Measurements from ENCODE around the gene HMBS.
A peak's percentile ranks its signal among the peaks of the same experiment; 100 is the strongest.

The HMBS gene

GRCh38 chr11:119067371-119068222 lies 17.1 kb upstream of the HMBS start, which contains the start of gene VPS11:
VPS11 (plus strand) TSS chr11:119067818; CDS start chr11:119067824, 6 bp downstream.
- DNase-seq (ENCODE audit: low read depth in 2 of 2): peak; percentile 96 to 99

GRCh38 chr11:119077839-119078238 lies 6.8 kb upstream of the HMBS start:
- no peak for DNase-seq (ENCODE audit: low read depth in 2 of 2)

- DNase-seq (ENCODE audit: low read depth in 2 of 2): no peak
Observed at GRCh38 chr11:119078675-119079420, 5.8 kb upstream of the HMBS start.

- no peak for DNase-seq (ENCODE audit: low read depth in 2 of 2)
Observed at GRCh38 chr11:119081682-119082260, 2.9 kb upstream of the HMBS start.

- peak in 1 of 2 donors; percentile 50 for DNase-seq (ENCODE audit: low read depth in 2 of 2)
Observed at GRCh38 chr11:119085437-119085847, 761 bp downstream of the HMBS start.

GRCh38 chr11:119087123-119087522 lies 2.4 kb downstream of the HMBS start:
- DNase-seq (ENCODE audit: low read depth in 2 of 2): no peak

- no peak for DNase-seq (ENCODE audit: low read depth in 2 of 2)
Observed at GRCh38 chr11:119087747-119088241, 3.1 kb downstream of the HMBS start.

GRCh38 chr11:119088406-119088805 lies 3.7 kb downstream of the HMBS start:
- no peak for DNase-seq (ENCODE audit: low read depth in 2 of 2)

GRCh38 chr11:119089319-119089718 lies 4.6 kb downstream of the HMBS start:
- DNase-seq (ENCODE audit: low read depth in 2 of 2): no peak

GRCh38 chr11:119091178-119091577 lies 6.5 kb downstream of the HMBS start:
- DNase-seq (ENCODE audit: low read depth in 2 of 2): no peak

- DNase-seq (ENCODE audit: low read depth in 2 of 2): no peak
Observed at GRCh38 chr11:119091966-119092879, 7.5 kb downstream of the HMBS start.

- DNase-seq (ENCODE audit: low read depth in 2 of 2): no peak
Observed at GRCh38 chr11:119092880-119093842, 8.5 kb downstream of the HMBS start.

- DNase-seq (ENCODE audit: low read depth in 2 of 2): peak in 1 of 2 donors; percentile 54
Observed at GRCh38 chr11:119093942-119094815, 9.5 kb downstream of the HMBS start.

GRCh38 chr11:119094816-119095065 lies 10.1 kb downstream of the HMBS start:
- no peak for DNase-seq (ENCODE audit: low read depth in 2 of 2)

- DNase-seq (ENCODE audit: low read depth in 2 of 2): peak; percentile 98 to 99
Observed at GRCh38 chr11:119095066-119095880, 10.6 kb downstream of the HMBS start.

GRCh38 chr11:119099711-119100110 lies 15.0 kb downstream of the HMBS start:
- DNase-seq (ENCODE audit: low read depth in 2 of 2): no peak

- DNase-seq (ENCODE audit: low read depth in 2 of 2): no peak
Observed at GRCh38 chr11:119100246-119100970, 15.7 kb downstream of the HMBS start.

All from stimulated activated CD8-positive, alpha-beta memory T cell treated with anti-CD3 and anti-CD28 coated beads, Interleukin-7, amount 100 ng/mL, for 4 hours (primary cell).